GM21737 (cell line): ENCODE measurements around the gene ACVRL1.
A peak's percentile ranks its signal among the peaks of the same experiment; 100 is the strongest.

Experiments used
- ATAC-seq: cut with Tn5 transposase; IDR thresholded peaks from one replicate; pipeline ENCODE4 v1.9.1; 2021; ENCODE audit warnings: mild to moderate bottlenecking, moderate library complexity; ENCODE audit not compliant: unreplicated experiment

Gene ACVRL1

GRCh38 chr12:51937926-51938325 lies 30.6 kb downstream of the ACVRL1 start:
- ATAC-seq: no peak

GRCh38 chr12:51938726-51939125 lies 31.4 kb downstream of the ACVRL1 start:
- no peak for ATAC-seq

DNA sequence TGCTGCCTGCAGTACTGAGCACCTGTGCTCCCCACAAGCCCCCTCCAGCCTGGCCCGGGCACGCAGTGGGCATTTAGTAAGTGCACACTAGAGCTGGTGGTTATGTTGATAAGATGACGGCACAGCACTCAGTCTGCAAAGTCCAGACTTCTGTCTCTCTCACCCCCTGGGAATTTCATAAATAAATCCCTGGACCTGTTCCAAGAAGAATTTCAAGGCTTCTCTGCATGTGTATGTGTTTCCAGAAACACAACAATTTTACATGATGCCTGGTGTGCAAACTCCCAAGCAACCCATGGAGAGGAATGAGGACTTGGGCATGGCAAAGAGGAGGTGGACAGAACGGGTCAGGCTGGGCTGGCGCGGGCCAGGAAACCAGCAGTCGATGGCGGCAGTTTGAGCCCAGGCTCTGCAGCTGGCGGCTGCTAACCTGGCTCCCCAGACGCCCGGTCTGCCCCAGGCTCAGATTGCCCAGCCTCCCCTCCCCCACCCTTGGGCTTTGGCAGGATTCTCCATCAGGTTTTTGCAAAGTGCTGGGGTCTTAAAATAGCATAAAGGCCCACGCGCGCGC lies 33.8 kb downstream of the ACVRL1 start:
- ATAC-seq: no peak

DNA sequence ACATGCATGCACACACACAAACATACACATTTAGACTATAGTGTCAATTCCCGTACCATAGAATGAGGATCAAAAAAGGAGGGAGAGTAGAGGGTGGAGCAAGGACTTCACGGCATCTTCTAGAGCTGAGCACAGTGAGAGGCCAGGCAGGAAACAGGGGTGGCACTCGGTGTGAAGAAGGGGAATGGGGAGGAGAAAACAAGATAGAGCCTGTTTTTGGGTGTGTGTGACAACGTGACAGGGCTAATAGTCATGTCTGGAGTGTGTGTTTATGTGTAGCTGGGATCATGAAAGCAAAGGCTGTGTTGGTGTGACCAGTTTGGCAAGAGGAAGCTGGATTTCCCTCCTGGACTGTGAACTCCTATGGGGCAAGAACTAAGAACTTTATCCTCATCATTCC lies 34.3 kb downstream of the ACVRL1 start:
- ATAC-seq: no peak

DNA sequence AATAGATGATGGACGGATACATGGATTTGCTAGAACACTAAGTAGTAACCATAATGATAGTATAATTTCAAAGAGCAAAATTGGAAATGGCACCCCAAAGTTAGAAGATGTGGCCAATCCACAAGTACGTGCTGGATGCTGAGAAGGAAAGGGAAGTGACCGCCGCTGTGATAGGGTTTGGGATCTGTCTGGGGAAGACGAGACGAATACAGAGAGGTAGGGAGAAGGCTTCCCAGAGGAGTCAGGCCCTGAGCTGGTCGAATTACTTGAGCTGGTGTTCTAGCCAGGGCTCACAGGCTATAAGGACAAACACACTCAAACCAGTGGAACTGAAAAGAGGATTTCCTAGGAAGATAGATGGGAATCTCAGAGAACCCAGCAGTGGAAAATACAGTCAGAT lies 34.8 kb downstream of the ACVRL1 start:
- no peak for ATAC-seq

DNA sequence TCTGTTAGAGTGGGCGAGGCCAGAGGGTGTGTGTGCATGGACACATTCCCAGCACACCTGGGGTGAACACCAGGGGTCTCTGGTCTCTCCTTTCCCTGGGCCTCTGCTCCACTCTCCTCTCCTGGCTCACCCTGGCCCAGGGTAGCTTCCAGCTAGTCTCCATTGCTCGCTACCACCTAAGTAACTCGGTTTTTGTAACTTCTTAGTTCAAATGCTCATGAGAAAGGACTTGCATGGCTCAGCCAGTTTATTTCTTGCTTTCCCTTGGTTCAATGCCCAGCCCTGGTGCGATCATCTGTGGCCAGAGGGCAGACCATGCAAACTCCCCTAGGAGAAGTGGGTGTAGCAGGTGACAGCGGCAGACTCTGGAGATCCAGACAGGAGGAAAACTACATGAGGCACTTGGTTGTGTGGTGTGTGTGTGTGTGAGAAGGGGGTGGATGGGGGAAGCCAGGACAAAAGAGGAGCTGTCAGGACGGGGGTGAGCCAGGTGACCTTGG lies 35.2 kb downstream of the ACVRL1 start:
- ATAC-seq: no peak

- ATAC-seq: no peak
Measured at GRCh38 chr12:51943346-51943745, 36.0 kb downstream of the ACVRL1 start.

GRCh38 chr12:51944608-51945233 lies 37.4 kb downstream of the ACVRL1 start:
- no peak for ATAC-seq

DNA sequence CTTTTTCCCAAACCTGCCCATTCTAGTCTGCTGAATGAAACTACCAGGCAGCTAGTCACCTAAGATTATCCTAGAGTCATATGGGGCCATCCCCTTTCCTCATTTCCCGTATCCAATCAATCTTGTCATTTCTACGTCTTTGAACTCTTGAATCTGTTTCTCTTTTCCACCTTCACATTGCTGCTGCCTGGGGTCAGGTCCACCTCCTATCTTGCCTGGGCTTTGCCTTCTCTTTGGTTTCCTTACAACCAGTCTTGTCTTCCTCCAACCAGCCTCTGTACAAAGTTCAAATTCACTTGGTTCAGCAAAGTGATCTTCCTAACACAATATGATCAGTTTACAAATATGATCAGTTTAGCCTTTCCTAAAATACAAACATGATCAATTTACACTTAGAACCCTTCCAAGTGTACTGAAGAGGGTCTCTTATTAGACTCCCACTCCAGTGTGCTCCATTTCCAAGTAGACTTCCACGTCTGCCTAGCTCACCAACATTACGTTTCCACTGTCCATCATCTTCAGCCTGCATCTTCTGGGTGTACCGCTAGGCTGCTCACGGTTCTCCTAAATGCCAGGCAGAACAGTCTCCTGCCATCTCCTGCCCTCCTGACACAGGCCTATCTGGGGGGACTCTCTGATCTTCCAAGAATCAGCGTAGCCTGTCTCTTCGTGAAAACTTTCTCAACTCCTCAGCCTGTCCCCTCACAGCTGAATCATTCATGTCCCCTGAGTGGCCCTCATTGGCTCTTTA lies 40.1 kb downstream of the ACVRL1 start:
- no peak for ATAC-seq

- ATAC-seq: no peak
Measured at GRCh38 chr12:51948066-51948465, 40.8 kb downstream of the ACVRL1 start.

DNA sequence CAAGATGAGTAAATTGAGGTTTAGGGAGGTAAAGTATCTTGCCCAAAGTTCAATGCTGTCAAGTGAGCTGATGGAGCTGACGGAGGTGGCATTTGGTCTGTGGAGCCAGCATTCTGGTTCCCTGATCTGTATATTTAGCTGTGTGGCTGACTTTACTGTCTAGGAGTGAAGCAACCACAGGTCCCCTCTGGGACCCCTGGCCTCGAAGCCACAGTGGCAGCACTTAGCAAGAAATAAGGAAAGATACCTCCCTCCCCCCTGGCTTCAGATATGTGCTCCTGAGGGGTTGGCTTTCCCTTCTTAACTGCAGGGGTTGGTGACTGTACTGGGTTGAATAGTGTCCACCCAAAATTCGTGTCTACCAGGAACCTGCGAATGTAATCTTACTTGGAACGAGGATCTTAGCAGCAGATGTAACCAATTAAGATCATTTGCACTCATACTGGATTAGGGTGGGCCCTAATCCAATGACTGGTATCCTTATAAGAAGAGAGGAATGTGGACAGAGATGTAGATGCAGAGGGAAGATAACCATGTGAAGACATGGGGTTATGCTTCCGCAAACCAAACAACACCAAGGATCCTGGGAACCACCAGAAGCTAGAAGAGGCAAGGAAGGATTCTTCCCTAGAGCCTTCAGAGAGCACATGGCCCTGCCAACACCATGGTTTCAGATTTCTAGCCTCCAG lies 42.2 kb downstream of the ACVRL1 start:
- ATAC-seq: no peak

GRCh38 chr12:51950682-51951198 lies 43.4 kb downstream of the ACVRL1 start:
- no peak for ATAC-seq

- ATAC-seq: peak; percentile 80
Measured at GRCh38 chr12:51951199-51951842, 44.0 kb downstream of the ACVRL1 start, which contains the start of gene ACVR1B. TSS of gene ACVR1B (plus strand) at chr12:51951699. CDS start at chr12:51951744, 45 bp downstream.

GRCh38 chr12:51951843-51952722 lies 44.8 kb downstream of the ACVRL1 start:
- ATAC-seq: peak; percentile 8

GRCh38 chr12:51953089-51953488 lies 45.8 kb downstream of the ACVRL1 start:
- no peak for ATAC-seq

- ATAC-seq: no peak
Measured at GRCh38 chr12:51953864-51954263, 46.6 kb downstream of the ACVRL1 start.

DNA sequence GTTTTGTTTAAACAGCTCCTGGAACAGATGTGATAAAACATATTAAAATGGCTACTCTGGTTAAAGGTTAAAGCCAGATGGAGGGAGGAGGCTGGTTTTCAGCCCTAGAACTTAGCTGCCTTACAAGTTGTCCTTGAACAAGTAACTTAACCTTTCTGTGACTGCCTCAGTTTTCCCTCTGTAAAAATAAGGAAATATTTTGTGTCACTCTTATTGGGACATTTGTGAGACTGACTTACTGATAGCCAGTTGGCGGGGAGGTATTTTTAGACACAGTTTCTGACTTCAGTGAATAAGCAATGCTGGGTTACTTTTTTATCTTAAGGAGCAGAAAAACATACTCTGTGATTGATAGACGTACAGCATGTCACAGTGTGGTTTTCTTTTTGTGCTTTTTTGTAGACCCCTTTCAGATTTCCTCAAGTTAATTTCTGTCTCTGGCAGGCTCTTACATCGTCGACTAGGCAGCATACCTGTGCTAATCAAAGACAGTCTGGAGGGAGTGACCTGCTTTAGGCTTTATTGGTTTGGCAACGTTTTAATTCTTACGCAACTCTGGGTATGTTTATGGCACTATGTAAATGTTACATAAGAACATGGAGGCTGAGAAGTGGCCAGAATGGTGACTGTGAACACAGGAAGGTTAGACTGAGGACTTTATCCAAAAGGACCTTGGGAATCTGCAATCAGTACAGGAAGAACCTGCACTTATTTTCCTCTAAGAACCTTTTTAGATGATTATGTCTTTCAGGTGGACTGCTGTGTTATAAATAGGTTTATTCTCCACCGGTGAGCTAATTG lies 47.5 kb downstream of the ACVRL1 start:
- ATAC-seq: no peak

DNA sequence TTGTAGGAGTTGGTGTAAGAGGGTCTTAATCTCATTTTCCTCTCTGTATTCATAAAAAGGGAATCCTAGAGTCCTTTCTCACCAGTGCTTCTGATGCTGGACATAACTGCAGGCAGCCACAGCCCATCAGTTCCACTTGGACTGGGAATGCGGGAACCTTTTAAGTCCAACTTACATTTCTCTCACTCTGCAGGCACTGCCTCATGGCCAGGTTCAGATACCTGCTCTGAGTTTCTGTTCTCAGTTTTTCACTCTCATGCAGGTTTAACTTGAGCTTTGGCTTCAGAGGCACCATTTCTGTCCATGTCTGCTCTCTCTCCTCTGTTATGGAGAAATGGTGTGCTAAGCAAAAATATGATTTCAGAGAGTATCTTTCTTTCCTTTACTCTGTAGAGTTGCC lies 48.4 kb downstream of the ACVRL1 start:
- no peak for ATAC-seq

DNA sequence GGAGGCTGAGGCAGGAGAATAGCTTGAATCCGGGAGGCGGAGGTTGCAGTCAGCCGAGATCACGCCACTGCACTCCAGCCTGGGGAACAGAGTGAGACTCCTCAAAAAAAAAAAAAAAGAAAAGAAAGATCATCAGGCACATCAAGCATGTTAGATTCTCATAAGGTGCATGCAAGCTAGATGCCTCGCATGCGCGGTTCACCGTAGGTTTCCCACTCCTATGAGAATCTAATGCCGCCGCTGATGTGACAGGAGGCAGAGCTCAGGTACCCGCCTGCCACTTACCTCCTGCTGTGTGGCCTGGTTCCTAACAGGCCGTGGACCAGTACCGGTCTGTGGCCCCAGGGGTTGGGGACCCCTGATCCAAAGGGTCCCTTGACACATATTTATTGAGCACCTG lies 51.2 kb downstream of the ACVRL1 start:
- ATAC-seq: no peak
